HG03571 (cell line): ENCODE data around the gene GPR68.
"Not testable (repeated sequence)": the region's sequence is repeated elsewhere in the genome, so short reads cannot be mapped to it uniquely, and the experiment has no call there.

Experiments used
- ATAC-seq: cut with Tn5 transposase; IDR thresholded peaks from one replicate; pipeline ENCODE4 v1.9.1; 2021; ENCODE audit not compliant: unreplicated experiment

The GPR68 gene

GRCh38 chr14:91254461-91254860, 10.0 kb upstream of the GPR68 start:
- ATAC-seq: no peak

GRCh38 chr14:91253795-91254323, 9.4 kb upstream of the GPR68 start:
- no peak for ATAC-seq

- no peak for ATAC-seq
Measured at GRCh38 chr14:91252871-91253794, 8.6 kb upstream of the GPR68 start.

GRCh38 chr14:91250912-91251311, 6.4 kb upstream of the GPR68 start:
- no peak for ATAC-seq

GRCh38 chr14:91249841-91250616, 5.5 kb upstream of the GPR68 start:
- ATAC-seq: peak; percentile 85

GRCh38 chr14:91246051-91246852, 1.7 kb upstream of the GPR68 start:
- no peak for ATAC-seq

- ATAC-seq: not testable (repeated sequence)
Measured at GRCh38 chr14:91245616-91246015, 1.1 kb upstream of the GPR68 start.

- ATAC-seq: no peak
Measured at GRCh38 chr14:91245029-91245428, 525 bp upstream of the GPR68 start.

- ATAC-seq: no peak
Measured at GRCh38 chr14:91243074-91243471, 1.4 kb downstream of the GPR68 start.

GRCh38 chr14:91242635-91243034, 1.9 kb downstream of the GPR68 start:
- ATAC-seq: no peak

- ATAC-seq: peak; percentile 51
Measured at GRCh38 chr14:91241863-91242262, 2.6 kb downstream of the GPR68 start.

- no peak for ATAC-seq
Measured at GRCh38 chr14:91238661-91239060, 5.8 kb downstream of the GPR68 start.

GRCh38 chr14:91238085-91238484, 6.4 kb downstream of the GPR68 start:
- ATAC-seq: no peak

GRCh38 chr14:91237219-91237618, 7.3 kb downstream of the GPR68 start:
- ATAC-seq: no peak

- no peak for ATAC-seq
Measured at GRCh38 chr14:91235841-91236240, 8.7 kb downstream of the GPR68 start.

- no peak for ATAC-seq
Measured at GRCh38 chr14:91234791-91235114, 9.8 kb downstream of the GPR68 start.

- no peak for ATAC-seq
Measured at GRCh38 chr14:91233936-91234790, 10.3 kb downstream of the GPR68 start.

GRCh38 chr14:91232603-91233002, 11.9 kb downstream of the GPR68 start:
- no peak for ATAC-seq

- ATAC-seq: no peak
Measured at GRCh38 chr14:91232052-91232451, 12.5 kb downstream of the GPR68 start.

- ATAC-seq: no peak
Measured at GRCh38 chr14:91231446-91231845, 13.1 kb downstream of the GPR68 start.
